Right forelimb (tissue), 1 donor: ENCODE measurements around the gene SRPK2.
"Not testable (repeated sequence)": the region's sequence is repeated elsewhere in the genome, so short reads cannot be mapped to it uniquely, and the experiment has no call there.

Experiments used
- DNase-seq: peaks from one replicate; pipeline ENCODE4 v3.0.0-alpha.2; 2018

The SRPK2 gene

GRCh38 chr7:105297309-105297708, 91.4 kb downstream of the SRPK2 start:
- DNase-seq = no peak

GRCh38 chr7:105296491-105296890, 92.2 kb downstream of the SRPK2 start:
- no peak for DNase-seq

GRCh38 chr7:105295596-105296352, 92.9 kb downstream of the SRPK2 start:
- DNase-seq = no peak

GRCh38 chr7:105294482-105294881, 94.2 kb downstream of the SRPK2 start:
- not testable (repeated sequence) for DNase-seq

GRCh38 chr7:105289704-105290103, 99.0 kb downstream of the SRPK2 start:
- DNase-seq = no peak

GRCh38 chr7:105286441-105286840, 102.3 kb downstream of the SRPK2 start:
- DNase-seq = no peak

GRCh38 chr7:105285118-105285874, 103.4 kb downstream of the SRPK2 start:
- no peak for DNase-seq

GRCh38 chr7:105284014-105284413, 104.7 kb downstream of the SRPK2 start:
- no peak for DNase-seq

GRCh38 chr7:105281966-105282365, 106.8 kb downstream of the SRPK2 start:
- DNase-seq = no peak

GRCh38 chr7:105279688-105280007, 109.1 kb downstream of the SRPK2 start:
- no peak for DNase-seq

- no peak for DNase-seq
These were observed 109.6 kb downstream of the SRPK2 start for GRCh38 chr7:105278973-105279687.

- DNase-seq = no peak
These were observed 110.2 kb downstream of the SRPK2 start for GRCh38 chr7:105278565-105278964.

GRCh38 chr7:105277341-105277740, 111.4 kb downstream of the SRPK2 start:
- no peak for DNase-seq

GRCh38 chr7:105270117-105270516, 118.6 kb downstream of the SRPK2 start:
- DNase-seq = no peak

GRCh38 chr7:105269397-105269796, 119.3 kb downstream of the SRPK2 start:
- no peak for DNase-seq

- no peak for DNase-seq
These were observed 120.0 kb downstream of the SRPK2 start for GRCh38 chr7:105268511-105269392.

GRCh38 chr7:105268056-105268455, 120.7 kb downstream of the SRPK2 start:
- no peak for DNase-seq

GRCh38 chr7:105267244-105267643, 121.5 kb downstream of the SRPK2 start:
- DNase-seq = no peak

- DNase-seq = no peak
These were observed 124.0 kb downstream of the SRPK2 start for GRCh38 chr7:105264707-105265106.

- no peak for DNase-seq
These were observed 127.0 kb downstream of the SRPK2 start for GRCh38 chr7:105261689-105262088.

- not testable (repeated sequence) for DNase-seq
These were observed 128.4 kb downstream of the SRPK2 start for GRCh38 chr7:105260201-105260871.

- DNase-seq = not testable (repeated sequence)
These were observed 129.8 kb downstream of the SRPK2 start for GRCh38 chr7:105258919-105259318.
